ENCODE results near the gene OR14K1. TPM values are rescaled to one million over a fixed set of nuclear protein-coding genes. Genes with fewer than 3 reads are reported as not detected.

OR14K1 gene
- total RNA-seq, 3 donors from 2014 or later (not counting 1 experiment from before 2014, with no cell fraction given), result not detected

- no peak within 1 kb of the TSS for H3K4me3 ChIP-seq (ENCODE audit: low read length)
- no peak for TF ChIP-seq CTCF (IDR thresholded peaks at IDR 0.05)
- H3K27ac ChIP-seq (ENCODE audit: low read length), result no peak within 1 kb of the TSS
- H3K4me3 Mint-ChIP-seq, result no peak within 1 kb of the TSS
- intact Hi-C loops (cut with micrococcal nuclease), result no loop called here
- no peaks in the 10 kb centered on the region for H3K27me3 Mint-ChIP-seq (ENCODE audit: low read depth in 2 of 2)
- H3K27ac Mint-ChIP-seq, result no peak within 1 kb of the TSS
- no peaks in the 10 kb centered on the region for H3K4me1 Mint-ChIP-seq
- H3K9me3 ChIP-seq (ENCODE audit: control insufficient read depth, insufficient read depth, low read length), result peaks cover 5% of the 10 kb centered on the region
- H3K36me3 ChIP-seq (ENCODE audit: control insufficient read depth, insufficient read depth, low read length), result no peaks in the 10 kb centered on the region
- no peaks in the 10 kb centered on the region for H3K27me3 ChIP-seq (ENCODE audit: control insufficient read depth, insufficient read depth, low read length)
- no peaks in the 10 kb centered on the region for H3K36me3 Mint-ChIP-seq
- no peaks in the 10 kb centered on the region for H3K4me1 ChIP-seq (ENCODE audit: control insufficient read depth, insufficient read depth, low read length)
- DNase-seq (no peak), ATAC-seq (no peak)
- WGBS (ENCODE audit: insufficient coverage), result 100% methylated on average over 1 of the region's 3 CpGs
- peaks cover 6% of the 10 kb centered on the region in 2 donors for H3K9me3 Mint-ChIP-seq
Observed at GRCh38 chr1:247716546-247716945, 21.9 kb upstream of the OR14K1 start, which contains the start of gene OR6F1. Gene OR6F1 (minus strand): TSS chr1:247716646. CDS start chr1:247712755, 3,891 bp downstream.

GRCh38 chr1:247721222-247721621 lies 17.2 kb upstream of the OR14K1 start:
- no peak for TF ChIP-seq CTCF (IDR thresholded peaks at IDR 0.05)
- Mint-ChIP-seq H3K4me3 (no peak overlapping the region), H3K36me3 (peaks cover 6% of the 10 kb centered on the region), H3K27ac (no peak overlapping the region), H3K4me1 (no peaks in the 10 kb centered on the region), H3K9me3 (peaks cover 2 to 19% of the 10 kb centered on the region in 2 donors), H3K27me3 (ENCODE audit: low read depth in 2 of 2) (no peaks in the 10 kb centered on the region)
- no peaks in the 10 kb centered on the region for H3K4me1 ChIP-seq (ENCODE audit: control insufficient read depth, insufficient read depth, low read length)
- intact Hi-C loops (cut with micrococcal nuclease), result no loop called here
- H3K27me3 ChIP-seq (ENCODE audit: control insufficient read depth, insufficient read depth, low read length), result no peaks in the 10 kb centered on the region
- DNase-seq, result no peak
- WGBS (ENCODE audit: insufficient coverage), result 100% methylated on average over 1 of the region's 4 CpGs
- no peak overlapping the region for H3K27ac ChIP-seq (ENCODE audit: low read length)
- no peak for ATAC-seq
- H3K4me3 ChIP-seq (ENCODE audit: low read length), result no peak overlapping the region
- peaks cover 5% of the 10 kb centered on the region for H3K9me3 ChIP-seq (ENCODE audit: control insufficient read depth, insufficient read depth, low read length)
- H3K36me3 ChIP-seq (ENCODE audit: control insufficient read depth, insufficient read depth, low read length), result no peaks in the 10 kb centered on the region

DNA sequence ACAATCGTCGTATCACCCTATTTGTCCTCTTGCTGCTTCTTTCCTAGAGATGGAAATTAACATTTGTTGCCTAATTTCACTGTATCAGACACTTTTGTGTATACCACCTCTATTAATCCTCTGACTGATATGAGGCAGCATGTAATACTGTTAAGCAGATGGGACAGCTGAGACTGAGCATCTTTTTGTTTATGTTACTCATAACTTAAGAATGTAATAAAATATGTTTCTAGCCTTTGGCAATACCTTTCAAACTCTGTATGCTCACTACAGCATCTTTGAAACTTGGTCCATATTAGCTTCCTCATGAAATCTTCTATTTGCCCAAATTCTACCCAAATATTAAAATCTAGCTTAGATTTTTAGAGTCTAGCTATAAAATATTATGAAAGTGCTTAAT lies 2.3 kb downstream of the OR14K1 start:
- H3K9me3 Mint-ChIP-seq, result peaks cover 0 to 10% of the 10 kb centered on the region in 2 donors

More for the DNA sequence above, 2.3 kb downstream of the OR14K1 start:
- Mint-ChIP-seq H3K4me1 (no peaks in the 10 kb centered on the region), H3K4me3 (no peak overlapping the region), H3K36me3 (no peaks in the 10 kb centered on the region), H3K27me3 (ENCODE audit: low read depth in 2 of 2) (no peaks in the 10 kb centered on the region), H3K27ac (no peak overlapping the region)
- Histone ChIP-seq H3K27me3 (ENCODE audit: control insufficient read depth, insufficient read depth, low read length) (no peaks in the 10 kb centered on the region), H3K36me3 (ENCODE audit: control insufficient read depth, insufficient read depth, low read length) (no peaks in the 10 kb centered on the region), H3K4me3 (ENCODE audit: low read length) (no peak overlapping the region), H3K9me3 (ENCODE audit: control insufficient read depth, insufficient read depth, low read length) (no peaks in the 10 kb centered on the region), H3K4me1 (ENCODE audit: control insufficient read depth, insufficient read depth, low read length) (no peaks in the 10 kb centered on the region), H3K27ac (ENCODE audit: low read length) (no peak overlapping the region)
- WGBS (ENCODE audit: insufficient coverage), result no CpG with 5 or more reads among the region's 2 CpGs
- no peak for ATAC-seq
- intact Hi-C loops (cut with micrococcal nuclease), result no loop called here
- no peak for DNase-seq
- TF ChIP-seq CTCF (IDR thresholded peaks at IDR 0.05), result no peak
